ENCODE data around the gene TTC13. TPM values are rescaled to one million over a fixed set of nuclear protein-coding genes. Genes with fewer than 3 reads are reported as not detected.

The TTC13 gene
- polyA plus RNA-seq, 3 donors = 9.2 to 24.4 (median 10.8) TPM

DNA sequence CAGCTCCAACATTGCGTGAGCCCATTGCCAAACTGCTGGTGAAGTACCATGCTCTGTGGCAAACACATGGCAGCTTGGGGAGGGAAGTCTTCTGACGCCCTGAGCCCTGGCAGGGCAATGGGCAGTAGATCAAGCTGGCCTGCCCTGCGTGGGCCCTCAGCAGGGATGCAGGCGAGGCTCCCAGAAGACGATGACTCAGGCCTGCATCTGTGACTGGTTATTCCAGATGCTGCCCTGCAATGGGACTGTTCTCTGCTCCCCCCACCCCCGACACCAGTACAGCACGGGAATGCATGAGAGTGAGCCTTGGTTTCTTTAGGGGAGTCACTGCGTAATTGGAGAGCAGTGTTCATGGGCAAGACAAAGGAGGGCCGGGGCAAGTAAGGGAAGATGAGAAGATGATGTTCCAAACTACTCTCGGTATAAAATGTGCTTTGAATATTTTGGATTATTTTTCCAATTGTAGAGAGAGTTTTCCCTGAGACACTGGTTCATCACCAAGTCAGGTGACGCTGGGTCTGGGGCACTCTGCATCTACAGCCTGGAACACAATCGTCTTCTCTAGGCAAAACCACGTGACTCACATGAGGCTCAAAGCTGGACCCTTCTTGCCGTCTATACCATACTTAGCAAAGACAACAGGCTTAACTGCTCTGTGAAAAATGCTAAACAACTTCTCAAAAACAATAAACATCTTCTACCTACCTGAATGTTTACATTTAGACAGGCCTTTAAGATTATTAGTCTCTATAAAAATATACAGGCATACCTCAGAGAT is 101.3 kb downstream of the TTC13 start:
- Histone ChIP-seq H3K4me3 (replicated peaks in 1 of 3; ENCODE audit: low read depth in 2 of 3, low read length in 3 of 3) (no peak overlapping the region), H2AFZ (ENCODE audit: insufficient read depth, low read depth, low read length, poor library complexity, severe bottlenecking) (no peak overlapping the region), H3K4me1 (ENCODE audit: control insufficient read depth in 1 of 2, insufficient read depth in 2 of 2, low read length in 2 of 2) (no peaks in the 10 kb centered on the region), H3K79me2 (ENCODE audit: insufficient read depth, low read length) (no peaks in the 10 kb centered on the region), H3K4me2 (replicated peaks; ENCODE audit: extremely low read depth, low read length, poor library complexity, severe bottlenecking) (no peak overlapping the region), H3K9me3 (replicated peaks in 1 of 2; ENCODE audit: control insufficient read depth in 1 of 2, insufficient read depth in 1 of 2, low read length in 2 of 2) (no peaks in the 10 kb centered on the region), H3K36me3 (replicated peaks in 1 of 2; ENCODE audit: control insufficient read depth in 1 of 2, insufficient read depth in 2 of 2, low read length in 2 of 2) (no peaks in the 10 kb centered on the region), H3K27me3 (ENCODE audit: control insufficient read depth in 2 of 2, insufficient read depth in 2 of 2, low read length in 2 of 2) (peaks cover 11 to 14% of the 10 kb centered on the region in 2 donors), H4K20me1 (ENCODE audit: insufficient read depth, low read length) (no peaks in the 10 kb centered on the region), H3K9ac (ENCODE audit: insufficient read depth, low read length, poor library complexity, severe bottlenecking) (no peak overlapping the region), H3K27ac (ENCODE audit: low read depth in 1 of 2, low read length in 2 of 2) (no peak overlapping the region)
- intact Hi-C loops (cut with micrococcal nuclease) = no loop called here
- no peaks in the 10 kb centered on the region for H3K36me3 Mint-ChIP-seq
- H3K27ac Mint-ChIP-seq = no peak overlapping the region
- peaks cover 24 to 54% (median 26%) of the 10 kb centered on the region in 3 donors for H3K27me3 Mint-ChIP-seq (ENCODE audit: low read depth in 3 of 3)
- no peak for DNase-seq
- no peak overlapping the region for H3K4me3 Mint-ChIP-seq
- WGBS (ENCODE audit: insufficient coverage) = 93% methylated on average over 10 of the region's 14 CpGs
- H3K4me1 Mint-ChIP-seq = no peaks in the 10 kb centered on the region
- H3K9me3 Mint-ChIP-seq = peaks cover 0 to 8% (median 0%) of the 10 kb centered on the region in 7 donors
- TF ChIP-seq, protein P1, sequence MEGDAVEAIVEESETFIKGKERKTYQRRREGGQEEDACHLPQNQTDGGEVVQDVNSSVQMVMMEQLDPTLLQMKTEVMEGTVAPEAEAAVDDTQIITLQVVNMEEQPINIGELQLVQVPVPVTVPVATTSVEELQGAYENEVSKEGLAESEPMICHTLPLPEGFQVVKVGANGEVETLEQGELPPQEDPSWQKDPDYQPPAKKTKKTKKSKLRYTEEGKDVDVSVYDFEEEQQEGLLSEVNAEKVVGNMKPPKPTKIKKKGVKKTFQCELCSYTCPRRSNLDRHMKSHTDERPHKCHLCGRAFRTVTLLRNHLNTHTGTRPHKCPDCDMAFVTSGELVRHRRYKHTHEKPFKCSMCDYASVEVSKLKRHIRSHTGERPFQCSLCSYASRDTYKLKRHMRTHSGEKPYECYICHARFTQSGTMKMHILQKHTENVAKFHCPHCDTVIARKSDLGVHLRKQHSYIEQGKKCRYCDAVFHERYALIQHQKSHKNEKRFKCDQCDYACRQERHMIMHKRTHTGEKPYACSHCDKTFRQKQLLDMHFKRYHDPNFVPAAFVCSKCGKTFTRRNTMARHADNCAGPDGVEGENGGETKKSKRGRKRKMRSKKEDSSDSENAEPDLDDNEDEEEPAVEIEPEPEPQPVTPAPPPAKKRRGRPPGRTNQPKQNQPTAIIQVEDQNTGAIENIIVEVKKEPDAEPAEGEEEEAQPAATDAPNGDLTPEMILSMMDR (IDR thresholded peaks at IDR 0.05) = no peak

DNA sequence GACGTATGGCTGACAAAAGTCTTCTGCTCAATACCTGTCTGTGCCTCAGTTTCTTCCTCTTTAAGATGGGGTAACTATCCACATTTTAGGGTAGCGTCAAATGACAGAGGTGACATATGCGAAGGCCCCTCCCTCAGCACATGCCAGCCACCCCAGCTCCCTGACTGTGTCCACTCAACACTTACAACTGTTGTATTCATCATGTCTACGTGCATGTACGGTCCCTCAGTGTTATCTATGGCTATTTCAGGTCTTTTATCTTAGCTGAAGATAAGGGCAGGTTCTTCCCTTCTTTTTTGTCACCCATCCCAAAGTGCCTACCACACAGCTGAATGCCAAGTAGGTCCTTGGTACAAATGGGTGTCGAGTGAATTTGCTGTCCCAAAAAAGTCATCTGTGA is 102.0 kb downstream of the TTC13 start:
- Histone ChIP-seq H4K20me1 (ENCODE audit: insufficient read depth, low read length) (no peaks in the 10 kb centered on the region), H3K9me3 (replicated peaks in 1 of 2; ENCODE audit: control insufficient read depth in 1 of 2, insufficient read depth in 1 of 2, low read length in 2 of 2) (no peaks in the 10 kb centered on the region), H3K79me2 (ENCODE audit: insufficient read depth, low read length) (no peaks in the 10 kb centered on the region), H2AFZ (ENCODE audit: insufficient read depth, low read depth, low read length, poor library complexity, severe bottlenecking) (no peak overlapping the region), H3K9ac (ENCODE audit: insufficient read depth, low read length, poor library complexity, severe bottlenecking) (no peak overlapping the region), H3K36me3 (replicated peaks in 1 of 2; ENCODE audit: control insufficient read depth in 1 of 2, insufficient read depth in 2 of 2, low read length in 2 of 2) (no peaks in the 10 kb centered on the region), H3K4me3 (replicated peaks in 1 of 3; ENCODE audit: low read depth in 2 of 3, low read length in 3 of 3) (no peak overlapping the region), H3K27me3 (ENCODE audit: control insufficient read depth in 2 of 2, insufficient read depth in 2 of 2, low read length in 2 of 2) (peaks cover 11 to 14% of the 10 kb centered on the region in 2 donors), H3K4me2 (replicated peaks; ENCODE audit: extremely low read depth, low read length, poor library complexity, severe bottlenecking) (no peak overlapping the region), H3K4me1 (ENCODE audit: control insufficient read depth in 1 of 2, insufficient read depth in 2 of 2, low read length in 2 of 2) (no peaks in the 10 kb centered on the region), H3K27ac (ENCODE audit: low read depth in 1 of 2, low read length in 2 of 2) (no peak overlapping the region)
- H3K4me1 Mint-ChIP-seq = no peaks in the 10 kb centered on the region
- H3K9me3 Mint-ChIP-seq = peaks cover 0 to 5% (median 0%) of the 10 kb centered on the region in 7 donors
- TF ChIP-seq, protein P1 (IDR thresholded peaks at IDR 0.05) = no peak
- 100% methylated on average over 1 of the region's 6 CpGs for WGBS (ENCODE audit: insufficient coverage)
- H3K4me3 Mint-ChIP-seq = no peak overlapping the region
- H3K27me3 Mint-ChIP-seq (ENCODE audit: low read depth in 3 of 3) = peaks cover 22 to 55% (median 30%) of the 10 kb centered on the region in 3 donors
- no peaks in the 10 kb centered on the region for H3K36me3 Mint-ChIP-seq
- intact Hi-C loops (cut with micrococcal nuclease) = no loop called here
- no peak for DNase-seq
- no peak overlapping the region for H3K27ac Mint-ChIP-seq

Measured in CD14-positive monocyte (primary cell).